ENCODE results near the gene SMG6.

DNA sequence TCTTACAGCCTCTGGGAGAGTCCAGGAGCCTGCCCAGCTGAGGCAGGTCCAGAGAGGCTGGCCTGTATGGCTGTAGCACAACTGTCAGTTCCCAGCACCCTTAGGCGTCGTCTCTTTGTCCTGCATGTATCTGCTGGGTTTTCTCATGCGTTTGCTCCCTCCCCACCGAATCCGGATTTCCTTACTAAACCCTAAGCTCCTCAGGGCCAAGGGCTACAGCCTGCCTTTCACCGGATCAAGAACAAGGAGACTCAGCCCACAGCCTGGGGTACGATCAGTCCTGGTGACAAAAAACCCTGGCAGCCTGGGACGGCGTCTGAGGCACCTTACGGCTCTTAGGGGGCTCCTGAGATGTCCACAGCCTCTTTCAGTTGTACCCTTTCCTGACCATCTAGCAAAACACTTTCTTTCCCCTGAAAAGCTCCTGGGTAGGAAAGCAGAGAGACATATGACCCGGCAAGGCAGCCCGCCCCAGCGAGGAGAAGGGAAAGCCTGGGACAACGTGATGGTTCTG lies 236.5 kb downstream of the SMG6 start:
- TF ChIP-seq, protein P1, sequence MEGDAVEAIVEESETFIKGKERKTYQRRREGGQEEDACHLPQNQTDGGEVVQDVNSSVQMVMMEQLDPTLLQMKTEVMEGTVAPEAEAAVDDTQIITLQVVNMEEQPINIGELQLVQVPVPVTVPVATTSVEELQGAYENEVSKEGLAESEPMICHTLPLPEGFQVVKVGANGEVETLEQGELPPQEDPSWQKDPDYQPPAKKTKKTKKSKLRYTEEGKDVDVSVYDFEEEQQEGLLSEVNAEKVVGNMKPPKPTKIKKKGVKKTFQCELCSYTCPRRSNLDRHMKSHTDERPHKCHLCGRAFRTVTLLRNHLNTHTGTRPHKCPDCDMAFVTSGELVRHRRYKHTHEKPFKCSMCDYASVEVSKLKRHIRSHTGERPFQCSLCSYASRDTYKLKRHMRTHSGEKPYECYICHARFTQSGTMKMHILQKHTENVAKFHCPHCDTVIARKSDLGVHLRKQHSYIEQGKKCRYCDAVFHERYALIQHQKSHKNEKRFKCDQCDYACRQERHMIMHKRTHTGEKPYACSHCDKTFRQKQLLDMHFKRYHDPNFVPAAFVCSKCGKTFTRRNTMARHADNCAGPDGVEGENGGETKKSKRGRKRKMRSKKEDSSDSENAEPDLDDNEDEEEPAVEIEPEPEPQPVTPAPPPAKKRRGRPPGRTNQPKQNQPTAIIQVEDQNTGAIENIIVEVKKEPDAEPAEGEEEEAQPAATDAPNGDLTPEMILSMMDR (conservative IDR thresholded peaks at IDR 0.05 in 1 of 2, IDR thresholded peaks at IDR 0.05 in 1 of 2; ENCODE audit: extremely low read depth in 1 of 2, insufficient read depth in 1 of 2, low read depth in 1 of 2, low read length in 2 of 2): no peak
- no peak for TF ChIP-seq EZH2 (IDR thresholded peaks at IDR 0.05; ENCODE audit: borderline replicate concordance, low read length)

Data from mammary epithelial cell (primary cell).